GM19328 (cell line): ENCODE measurements around the gene PTTG2.
"Not testable (repeated sequence)": the region's sequence is repeated elsewhere in the genome, so short reads cannot be mapped to it uniquely, and the experiment has no call there.

ENCODE experiments used
- ATAC-seq: cut with Tn5 transposase; IDR thresholded peaks from one replicate; pipeline ENCODE4 v1.9.1; 2021; ENCODE audit warnings: mild to moderate bottlenecking, moderate library complexity; ENCODE audit not compliant: unreplicated experiment

PTTG2 gene

GRCh38 chr4:37960098-37960497 lies at the start of gene PTTG2:
PTTG2 (plus strand) TSS chr4:37960398; CDS start chr4:37960435, 37 bp downstream.
- ATAC-seq = no peak

DNA sequence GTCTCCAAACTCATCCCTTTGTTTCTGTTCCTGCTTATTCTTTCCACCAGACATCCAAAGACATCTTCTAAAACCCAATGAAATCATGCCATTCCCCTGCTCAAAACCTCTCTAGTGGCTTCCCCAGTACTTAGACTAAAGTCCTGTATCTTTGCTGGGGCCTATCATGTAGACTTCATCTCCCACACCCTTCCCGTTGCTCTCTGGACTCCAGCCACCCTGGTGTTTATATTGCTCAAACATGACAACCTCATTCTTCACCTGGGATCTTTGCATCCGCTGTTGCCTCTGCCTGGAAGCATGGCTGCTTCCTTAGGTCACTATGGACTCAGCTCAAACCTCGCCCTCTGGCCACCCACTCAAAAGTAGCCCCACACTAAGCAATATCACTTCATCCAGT lies 45.7 kb upstream of the PTTG2 start:
- ATAC-seq = no peak

DNA sequence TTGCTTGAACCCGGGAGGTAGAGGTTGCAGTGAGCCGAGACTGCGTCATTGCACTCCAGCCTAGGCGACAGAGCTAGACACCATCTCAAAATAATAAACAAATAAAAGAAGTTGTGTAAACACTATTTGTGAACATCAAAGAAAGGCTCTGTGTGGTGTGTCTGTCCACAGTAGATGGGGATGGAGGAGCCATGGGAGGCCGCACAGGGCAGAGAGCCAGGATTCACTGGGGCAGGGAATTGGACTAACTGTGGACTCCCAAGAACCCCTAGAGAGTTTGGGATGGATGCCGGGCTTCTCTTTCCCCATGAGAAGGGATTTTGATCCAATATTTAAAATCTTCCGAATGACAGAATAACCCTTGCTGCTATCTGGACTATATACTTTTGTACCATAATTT lies 42.8 kb upstream of the PTTG2 start:
- ATAC-seq = no peak

DNA sequence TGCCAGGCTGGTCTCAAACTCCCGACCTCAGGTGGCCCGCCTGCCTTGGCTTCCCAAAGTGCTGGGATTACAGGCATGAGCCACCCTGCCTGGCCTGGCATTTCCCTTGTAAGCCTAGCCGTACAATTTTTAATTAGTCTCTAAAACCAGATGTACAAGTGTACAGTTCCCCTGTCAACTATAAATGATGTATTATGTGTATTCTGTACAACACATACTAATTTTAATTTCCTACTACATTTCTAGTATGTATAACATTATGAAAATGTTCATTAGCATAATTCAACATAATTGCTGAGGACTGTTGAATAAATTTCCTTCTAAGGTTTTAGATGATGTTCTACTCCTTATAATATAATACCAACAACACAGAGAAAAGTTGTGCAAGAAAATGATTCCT lies 41.5 kb upstream of the PTTG2 start:
- ATAC-seq = no peak

GRCh38 chr4:37922328-37922727 lies 37.9 kb upstream of the PTTG2 start:
- ATAC-seq = no peak

- ATAC-seq = not testable (repeated sequence)
Observed at GRCh38 chr4:37923089-37923488, 37.1 kb upstream of the PTTG2 start.

GRCh38 chr4:37924946-37925345 lies 35.3 kb upstream of the PTTG2 start:
- ATAC-seq = no peak

- no peak for ATAC-seq
Observed at GRCh38 chr4:37927434-37927833, 32.8 kb upstream of the PTTG2 start.

DNA sequence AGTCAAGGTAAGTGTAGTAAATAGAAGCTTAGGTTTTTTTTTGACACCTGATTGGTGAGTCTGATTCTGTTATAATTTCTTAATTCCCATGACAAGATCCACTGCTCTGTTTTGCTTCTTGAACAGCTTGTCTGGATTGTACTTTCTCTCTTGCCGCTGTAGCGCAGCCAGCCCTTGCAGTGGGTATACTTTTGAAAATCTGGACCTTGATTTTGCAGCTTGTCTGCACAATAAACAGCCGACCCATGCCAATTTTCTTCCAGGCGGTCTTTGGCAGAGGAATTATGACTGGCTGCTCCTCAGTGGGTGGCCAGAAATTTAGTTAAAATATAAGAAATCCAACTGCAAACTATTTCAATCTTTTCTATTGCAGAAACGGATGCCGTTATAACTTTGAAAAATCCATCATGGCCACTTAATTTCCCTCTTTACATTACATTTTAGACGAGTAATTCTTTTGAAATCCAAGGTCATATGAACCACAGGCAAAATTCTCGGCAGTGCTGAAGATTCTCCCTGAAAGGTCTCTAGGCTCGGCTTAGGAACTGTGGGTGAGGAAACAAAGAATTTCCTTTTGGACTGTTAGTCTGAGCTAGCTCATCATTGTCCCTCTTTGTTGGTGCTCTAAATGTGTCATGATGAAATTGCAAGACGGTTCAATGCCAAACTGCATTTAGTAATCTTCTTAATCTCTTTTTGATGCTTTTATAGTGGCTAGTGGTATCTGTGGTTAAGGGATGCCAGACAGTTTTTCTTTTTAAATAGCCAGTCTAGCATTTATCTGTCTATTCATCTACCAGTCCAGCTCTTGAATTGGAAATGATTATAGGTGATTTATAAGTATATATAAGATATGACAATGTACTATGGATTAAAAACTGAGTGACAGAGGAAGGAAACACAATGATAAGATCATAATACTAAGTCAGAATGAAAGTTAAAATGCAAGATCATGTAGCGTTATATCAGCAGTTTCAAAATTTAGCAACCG lies 31.5 kb upstream of the PTTG2 start:
- ATAC-seq = no peak

DNA sequence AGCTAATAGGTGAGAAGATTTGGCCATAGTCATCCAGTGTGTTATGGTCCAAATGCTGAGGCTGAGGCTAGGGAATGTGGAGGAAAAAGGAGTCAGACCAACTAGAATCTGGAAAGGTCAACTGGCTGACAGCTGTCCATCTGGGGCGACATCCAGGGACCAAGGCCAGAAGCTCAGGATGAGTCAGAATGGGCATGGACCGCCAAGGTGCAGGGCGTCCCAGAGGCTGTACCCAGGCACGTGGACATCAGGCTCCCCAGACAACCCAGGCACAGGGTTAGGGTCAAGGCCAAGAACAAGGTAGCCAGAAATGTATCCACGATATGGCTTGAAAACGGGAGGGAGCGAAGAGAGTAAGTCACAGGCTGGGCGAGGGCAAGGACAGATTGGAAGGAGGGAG lies 26.1 kb upstream of the PTTG2 start:
- ATAC-seq = no peak

DNA sequence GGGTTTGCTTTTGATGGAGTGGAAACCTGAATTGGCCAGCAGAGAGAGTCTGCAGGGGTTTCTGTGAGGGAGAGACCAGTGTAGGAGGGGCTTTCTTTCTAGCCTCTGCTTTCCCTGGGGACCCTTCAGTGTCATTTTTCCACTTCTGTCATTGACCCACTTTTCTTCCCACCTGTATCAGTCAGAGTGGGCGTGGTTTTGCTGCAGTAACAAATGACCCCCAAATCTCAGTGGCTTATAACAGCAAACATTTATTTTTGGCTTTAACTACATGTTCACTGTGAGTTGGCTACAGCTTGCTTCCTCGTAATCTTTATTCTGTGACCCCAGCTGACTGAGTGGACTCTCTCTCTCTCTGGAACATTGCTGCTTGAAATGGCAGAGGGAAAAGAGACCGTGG lies 25.6 kb upstream of the PTTG2 start:
- ATAC-seq = no peak

GRCh38 chr4:37935026-37935425 lies 25.2 kb upstream of the PTTG2 start:
- no peak for ATAC-seq

GRCh38 chr4:37936889-37937498 lies 23.2 kb upstream of the PTTG2 start:
- no peak for ATAC-seq

- no peak for ATAC-seq
Observed at GRCh38 chr4:37938208-37938607, 22.0 kb upstream of the PTTG2 start.

GRCh38 chr4:37946503-37947179 lies 13.6 kb upstream of the PTTG2 start:
- ATAC-seq = no peak

GRCh38 chr4:37948542-37948941 lies 11.7 kb upstream of the PTTG2 start:
- ATAC-seq = no peak

- no peak for ATAC-seq
Observed at GRCh38 chr4:37949636-37950426, 10.4 kb upstream of the PTTG2 start.

DNA sequence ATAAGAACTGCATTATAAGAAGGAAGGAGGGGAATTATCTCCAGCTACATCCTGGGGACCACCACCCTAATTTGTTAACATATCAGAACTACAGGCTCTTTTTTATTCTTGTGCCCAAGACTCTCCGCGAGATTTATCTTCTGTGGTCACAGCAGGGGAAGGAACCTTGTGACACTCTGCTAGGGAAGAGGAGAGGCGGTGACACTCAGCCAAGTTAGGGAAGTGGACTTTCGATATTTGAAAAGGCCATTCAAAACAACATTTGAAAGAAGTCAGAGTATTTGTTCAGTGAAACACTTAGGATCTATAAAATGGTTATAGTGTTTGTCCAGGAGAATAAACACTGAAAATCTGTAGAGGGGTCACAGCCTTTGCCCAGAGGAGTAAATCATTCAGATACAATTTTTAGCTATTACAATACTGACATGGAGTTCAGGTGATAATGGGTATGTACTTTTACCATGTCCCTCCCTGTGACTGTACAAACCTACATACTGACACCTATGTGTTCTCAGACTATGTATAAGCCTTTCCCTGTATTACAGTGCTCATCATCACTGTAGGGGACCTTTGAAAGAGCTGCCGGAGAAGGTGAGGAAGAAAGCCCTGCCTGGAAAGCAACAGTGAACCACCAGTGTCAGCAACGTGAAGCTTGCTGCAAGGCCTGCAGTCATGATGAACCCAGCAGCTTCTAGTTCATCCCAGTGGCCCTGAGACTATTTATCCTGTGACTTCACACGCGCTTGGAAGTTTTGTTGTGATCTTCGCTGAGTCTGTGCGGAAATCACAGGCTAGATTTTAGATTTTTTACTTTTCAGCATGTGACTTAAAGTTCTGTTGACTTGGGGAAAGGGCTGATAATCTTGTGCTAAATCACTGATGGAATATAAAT lies 8.5 kb upstream of the PTTG2 start:
- ATAC-seq = no peak

DNA sequence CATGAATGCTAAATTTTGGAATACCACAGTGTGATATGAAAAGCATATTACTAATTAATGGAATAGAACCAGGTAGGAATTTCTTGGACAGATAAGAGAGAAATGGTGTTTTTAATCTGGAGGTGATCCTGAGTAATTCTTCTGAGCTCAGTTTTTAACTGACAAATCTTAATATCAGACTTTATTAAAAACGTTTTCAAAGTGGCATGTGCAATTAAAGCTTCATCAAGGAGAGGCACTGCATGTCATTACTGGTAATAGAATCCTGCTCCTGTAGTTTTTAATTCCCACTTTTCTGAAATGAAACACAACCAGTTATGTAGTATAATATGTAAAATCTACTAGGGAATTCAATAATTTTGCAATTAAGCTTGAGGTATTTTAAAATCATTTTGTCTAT lies 7.0 kb upstream of the PTTG2 start:
- no peak for ATAC-seq
